IPS-18c (cell line): ENCODE measurements around the gene AOPEP.

ENCODE experiments used
- H3K4me3 ChIP-seq: 2 replicates; pipeline ENCODE4 v1.7.0; 2013; ENCODE audit warnings: low read depth, mild to moderate bottlenecking, low read length, moderate library complexity; ENCODE audit not compliant: insufficient read depth
- H3K9me3 ChIP-seq: one replicate; pipeline ENCODE4 v1.6.1; 2013; ENCODE audit warnings: mild to moderate bottlenecking, low read length, moderate library complexity; ENCODE audit not compliant: control insufficient read depth, insufficient read depth

Gene AOPEP

GRCh38 chr9:94919376-94920098 is 193.0 kb downstream of the AOPEP start:
- no peak overlapping the region for H3K4me3 ChIP-seq
- H3K9me3 ChIP-seq: no peaks in the 10 kb centered on the region

- no peaks in the 10 kb centered on the region for H3K9me3 ChIP-seq
- no peak overlapping the region for H3K4me3 ChIP-seq
These were observed 194.1 kb downstream of the AOPEP start for GRCh38 chr9:94920420-94921091.

GRCh38 chr9:94921092-94921471 is 194.6 kb downstream of the AOPEP start:
- Histone ChIP-seq H3K4me3 (no peak overlapping the region), H3K9me3 (no peaks in the 10 kb centered on the region)

GRCh38 chr9:94921656-94922055 is 195.2 kb downstream of the AOPEP start:
- H3K4me3 ChIP-seq: no peak overlapping the region
- no peaks in the 10 kb centered on the region for H3K9me3 ChIP-seq

DNA sequence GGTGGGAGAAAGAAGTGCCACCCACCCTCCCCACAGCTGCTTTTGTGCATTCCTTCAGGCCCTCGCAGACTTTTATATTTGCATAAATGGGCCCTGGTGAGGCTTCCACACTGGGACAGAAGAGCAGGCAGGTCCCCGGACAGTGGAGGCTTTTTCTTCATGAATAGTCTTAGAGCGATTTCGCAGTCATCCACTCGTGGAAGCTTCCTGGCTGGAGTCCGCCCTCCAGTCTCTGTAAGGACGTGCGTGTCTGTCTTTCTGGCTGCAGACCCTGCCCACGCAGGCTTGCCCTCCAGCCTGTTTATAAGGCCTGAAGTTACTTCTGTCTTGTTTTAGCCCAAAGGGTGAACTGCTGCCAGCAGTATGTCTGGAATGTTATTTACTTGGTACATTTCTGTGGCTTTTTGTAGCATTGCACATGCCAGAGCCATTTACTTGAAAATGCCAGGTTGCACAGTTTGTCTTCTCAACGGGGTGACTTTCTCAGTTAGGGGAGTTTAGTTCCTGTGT is 195.7 kb downstream of the AOPEP start:
- no peak overlapping the region for H3K4me3 ChIP-seq

DNA sequence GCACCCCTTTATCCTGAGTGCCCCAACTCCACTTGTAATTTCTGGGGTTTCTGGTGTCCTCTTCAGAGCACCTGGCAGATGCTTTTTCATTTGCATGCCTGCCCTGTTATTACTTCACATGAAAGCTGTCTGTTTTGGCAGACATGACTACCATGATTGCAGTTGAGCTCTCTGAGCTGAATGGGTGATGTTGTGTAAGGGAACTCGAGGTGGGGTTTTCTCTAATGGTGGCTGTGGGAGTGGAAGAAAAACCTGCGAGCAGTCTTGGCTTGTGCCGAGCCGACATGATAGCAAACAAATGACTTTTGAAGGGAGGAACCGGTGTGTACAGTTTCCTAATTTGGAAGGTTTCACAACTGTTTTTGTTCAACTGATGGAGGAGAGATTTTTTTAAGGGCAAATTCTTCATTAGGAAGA is 196.2 kb downstream of the AOPEP start:
- Histone ChIP-seq H3K4me3 (no peak overlapping the region), H3K9me3 (no peaks in the 10 kb centered on the region)

More for the DNA sequence above, 195.7 kb downstream of the AOPEP start:
- H3K9me3 ChIP-seq: no peaks in the 10 kb centered on the region

GRCh38 chr9:94923326-94924089 is 197.0 kb downstream of the AOPEP start:
- no peaks in the 10 kb centered on the region for H3K9me3 ChIP-seq
- H3K4me3 ChIP-seq: no peak overlapping the region

- H3K4me3 ChIP-seq: no peak overlapping the region
- H3K9me3 ChIP-seq: no peaks in the 10 kb centered on the region
These were observed 199.4 kb downstream of the AOPEP start for GRCh38 chr9:94925751-94926430.

DNA sequence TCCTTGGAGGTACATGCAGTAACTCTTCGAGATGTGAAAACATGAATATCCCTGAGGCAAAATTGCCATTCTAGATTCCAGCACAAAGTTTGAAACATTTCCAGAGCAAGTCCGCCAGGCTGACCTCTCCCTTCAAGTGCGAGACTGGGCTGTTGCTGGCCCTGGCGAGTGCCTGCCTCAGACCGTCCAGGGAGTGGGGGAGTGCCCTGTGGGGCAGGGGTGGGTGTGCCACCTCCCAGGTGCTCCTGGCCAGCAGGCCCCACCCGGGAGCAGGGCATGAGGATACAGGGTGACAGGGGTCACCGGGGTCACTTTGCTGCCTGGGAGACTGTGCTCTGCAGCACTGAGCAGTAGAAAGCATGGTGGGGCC is 199.9 kb downstream of the AOPEP start:
- no peak overlapping the region for H3K4me3 ChIP-seq
- H3K9me3 ChIP-seq: no peaks in the 10 kb centered on the region

DNA sequence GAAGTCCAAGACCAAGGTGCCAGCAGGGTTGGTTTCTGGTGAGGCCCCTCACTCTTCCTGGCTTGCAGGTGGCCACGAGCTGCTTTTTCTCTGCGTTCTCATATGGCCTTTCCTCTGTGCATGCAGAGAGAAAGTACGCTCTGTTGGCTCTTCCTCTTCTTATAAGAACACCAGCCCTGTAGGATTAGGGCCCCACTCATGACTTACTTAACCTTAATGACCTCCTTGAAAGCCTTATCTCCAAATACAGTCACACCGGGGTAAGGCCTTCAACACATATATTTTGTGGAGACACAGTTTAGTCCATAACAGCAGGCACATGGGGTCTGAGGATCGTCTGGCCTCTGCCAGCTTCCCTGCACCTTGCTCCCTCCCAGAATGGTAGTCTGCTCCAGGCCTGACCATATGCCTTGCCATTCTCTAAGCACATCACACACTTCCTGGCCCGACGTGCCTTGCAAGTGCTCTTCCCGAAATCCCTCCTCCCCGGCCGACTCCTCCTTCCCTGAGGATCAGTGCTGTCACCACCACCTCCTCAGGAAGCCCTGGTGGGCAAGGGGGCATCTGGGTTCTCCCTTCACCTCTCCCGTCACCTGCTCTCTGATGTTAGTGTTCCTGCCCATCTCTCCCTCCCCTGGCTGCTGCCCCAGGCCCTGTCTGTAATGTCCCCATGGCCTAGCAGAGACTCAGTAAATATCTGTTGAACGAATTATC is 200.7 kb downstream of the AOPEP start:
- no peak overlapping the region for H3K4me3 ChIP-seq
- no peaks in the 10 kb centered on the region for H3K9me3 ChIP-seq

GRCh38 chr9:94927762-94928670 is 201.5 kb downstream of the AOPEP start:
- Histone ChIP-seq H3K9me3 (no peaks in the 10 kb centered on the region), H3K4me3 (no peak overlapping the region)

- no peak overlapping the region for H3K4me3 ChIP-seq
- no peaks in the 10 kb centered on the region for H3K9me3 ChIP-seq
These were observed 202.3 kb downstream of the AOPEP start for GRCh38 chr9:94928691-94929368.

DNA sequence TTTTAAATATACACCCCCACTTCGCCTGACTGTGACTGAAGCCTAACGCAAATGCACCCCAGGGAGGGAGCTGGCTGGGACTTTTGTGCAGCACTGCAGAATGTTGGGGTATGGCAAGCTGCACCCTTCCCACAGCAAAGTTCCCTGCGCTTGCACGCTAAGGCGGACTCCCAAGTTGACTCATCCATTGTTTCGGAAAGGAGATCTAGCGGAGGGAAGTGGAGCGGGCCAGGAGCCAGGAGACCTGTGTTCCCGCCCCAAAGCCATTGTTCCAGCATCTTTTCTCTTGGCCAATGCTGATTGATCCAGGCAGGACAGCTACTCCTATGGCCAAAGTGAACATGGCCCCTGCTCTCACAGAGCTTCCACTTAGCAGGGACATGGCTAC is 202.9 kb downstream of the AOPEP start:
- Histone ChIP-seq H3K9me3 (no peaks in the 10 kb centered on the region), H3K4me3 (no peak overlapping the region)

DNA sequence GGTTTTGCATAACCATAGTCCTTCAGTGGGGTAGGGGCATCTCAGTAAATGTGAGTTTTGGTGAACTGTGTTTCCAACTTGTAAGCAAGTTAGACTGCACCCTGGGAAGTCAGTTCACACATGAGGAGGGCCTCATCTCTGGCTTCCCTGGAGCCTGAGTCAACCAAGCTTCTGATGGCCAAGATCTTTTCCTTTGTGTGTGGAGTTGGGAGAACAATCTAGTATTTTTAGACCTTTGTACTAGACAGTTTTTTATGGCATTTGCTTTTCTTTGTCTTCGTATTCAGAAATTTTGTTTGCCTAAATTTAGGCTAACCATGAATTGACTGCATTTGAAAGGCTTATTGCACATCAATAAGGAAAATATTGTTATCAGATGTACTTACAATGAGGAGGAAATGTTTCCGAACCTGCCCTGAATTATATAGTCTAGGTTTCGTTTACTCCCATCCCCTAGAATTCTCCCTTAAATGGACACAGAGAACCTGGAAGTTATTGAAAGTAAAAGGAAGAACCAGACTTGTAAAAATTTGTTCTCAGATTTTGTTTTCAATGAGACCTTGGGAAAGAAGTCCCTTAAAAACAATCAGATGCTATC is 204.6 kb downstream of the AOPEP start:
- Histone ChIP-seq H3K9me3 (no peaks in the 10 kb centered on the region), H3K4me3 (no peak overlapping the region)

DNA sequence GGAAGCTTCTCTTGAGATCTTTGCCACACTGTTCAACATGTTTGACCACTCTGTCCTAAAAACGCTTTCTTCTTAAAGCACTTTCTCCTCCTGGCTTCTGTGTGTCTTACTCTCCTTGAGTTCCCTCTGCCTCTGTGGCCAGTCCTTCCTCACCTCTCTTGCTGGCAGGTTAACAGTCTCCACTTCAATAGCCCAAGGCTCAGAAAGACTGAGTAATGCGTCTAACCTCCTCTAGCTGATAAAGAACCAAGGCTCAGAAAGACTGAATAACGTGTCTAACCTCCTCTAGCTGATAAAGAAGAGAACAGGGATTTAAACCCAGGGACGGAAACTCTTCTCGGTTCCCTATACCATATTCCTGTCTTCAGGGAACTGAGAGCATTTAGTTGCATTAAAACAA is 205.2 kb downstream of the AOPEP start:
- Histone ChIP-seq H3K9me3 (no peaks in the 10 kb centered on the region), H3K4me3 (no peak overlapping the region)
